VCaP (cell line): Measurements from ENCODE around the gene STPG2.
A peak's percentile ranks its signal among the peaks of the same experiment; 100 is the strongest.

Source experiments
- H3K27ac ChIP-seq: fragments of 450-650 bp; 2 replicates; pipeline ENCODE4 v1.5.1; 2017
- TF ChIP-seq, protein P1 (sequence below): fragments of 450-650 bp; conservative IDR thresholded peaks from 2 replicates; pipeline ENCODE4 v1.5.1; 2017; ENCODE audit warnings: mild to moderate bottlenecking, moderate library complexity

STPG2 gene

DNA sequence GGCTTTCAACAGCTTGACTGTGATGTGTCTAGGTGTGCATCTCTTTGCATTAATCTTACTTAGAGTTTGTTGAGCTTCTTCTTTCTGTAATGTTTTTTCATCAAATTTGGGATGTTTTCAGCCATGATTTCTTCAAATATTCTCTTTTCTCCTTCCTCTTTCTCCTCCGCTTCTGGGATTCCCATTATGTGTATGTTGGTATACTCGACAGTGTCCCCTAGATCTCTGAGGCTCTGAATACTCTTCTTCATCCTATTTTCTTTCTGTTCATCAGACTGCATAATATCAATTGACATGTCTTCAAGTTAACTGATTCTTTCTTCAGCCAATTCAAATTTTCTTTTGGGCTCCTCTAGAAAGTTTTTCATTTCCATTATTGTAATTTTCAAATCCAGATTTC is 25.9 kb downstream of the STPG2 start:
- H3K27ac ChIP-seq = no peak overlapping the region
- TF ChIP-seq, protein P1, sequence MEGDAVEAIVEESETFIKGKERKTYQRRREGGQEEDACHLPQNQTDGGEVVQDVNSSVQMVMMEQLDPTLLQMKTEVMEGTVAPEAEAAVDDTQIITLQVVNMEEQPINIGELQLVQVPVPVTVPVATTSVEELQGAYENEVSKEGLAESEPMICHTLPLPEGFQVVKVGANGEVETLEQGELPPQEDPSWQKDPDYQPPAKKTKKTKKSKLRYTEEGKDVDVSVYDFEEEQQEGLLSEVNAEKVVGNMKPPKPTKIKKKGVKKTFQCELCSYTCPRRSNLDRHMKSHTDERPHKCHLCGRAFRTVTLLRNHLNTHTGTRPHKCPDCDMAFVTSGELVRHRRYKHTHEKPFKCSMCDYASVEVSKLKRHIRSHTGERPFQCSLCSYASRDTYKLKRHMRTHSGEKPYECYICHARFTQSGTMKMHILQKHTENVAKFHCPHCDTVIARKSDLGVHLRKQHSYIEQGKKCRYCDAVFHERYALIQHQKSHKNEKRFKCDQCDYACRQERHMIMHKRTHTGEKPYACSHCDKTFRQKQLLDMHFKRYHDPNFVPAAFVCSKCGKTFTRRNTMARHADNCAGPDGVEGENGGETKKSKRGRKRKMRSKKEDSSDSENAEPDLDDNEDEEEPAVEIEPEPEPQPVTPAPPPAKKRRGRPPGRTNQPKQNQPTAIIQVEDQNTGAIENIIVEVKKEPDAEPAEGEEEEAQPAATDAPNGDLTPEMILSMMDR = no peak

DNA sequence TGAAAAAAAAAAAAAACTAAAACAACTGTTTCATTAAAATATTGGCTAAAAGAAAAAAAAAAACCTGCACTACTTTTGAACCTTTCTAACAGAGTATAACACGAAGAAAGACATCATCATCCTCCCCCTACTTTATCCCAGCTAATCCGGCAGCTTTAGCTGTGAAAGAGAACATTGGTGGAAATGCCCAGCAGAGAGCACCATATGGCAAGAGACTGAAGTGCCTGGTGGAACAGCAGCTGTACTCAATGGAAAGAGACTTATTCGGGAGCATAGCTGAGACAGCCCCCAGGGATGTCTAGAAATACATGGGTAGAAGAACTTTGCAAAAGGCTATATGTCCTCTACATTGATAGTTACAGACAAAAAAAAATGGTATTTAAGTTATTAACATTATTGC is 30.3 kb downstream of the STPG2 start:
- TF ChIP-seq, protein P1 = peak; percentile 77
- no peak overlapping the region for H3K27ac ChIP-seq

DNA sequence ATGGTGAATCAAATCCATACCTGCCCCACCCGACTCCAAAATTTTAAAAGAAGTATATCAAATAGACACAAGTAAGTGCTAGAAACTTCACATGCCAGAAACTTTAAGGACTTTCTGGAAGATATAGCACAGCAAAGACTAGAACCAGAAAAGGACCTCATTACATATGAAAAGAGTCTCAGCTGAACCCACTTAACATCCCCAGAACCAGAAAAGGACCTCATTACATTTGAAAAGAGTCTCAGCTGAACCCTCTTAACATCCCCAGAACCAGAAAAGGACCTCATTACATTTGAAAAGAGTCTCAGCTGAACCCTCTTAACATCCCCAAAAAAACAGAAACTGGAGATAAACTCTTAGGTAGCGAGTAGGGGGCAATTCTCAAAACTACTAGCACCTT is 32.3 kb downstream of the STPG2 start:
- H3K27ac ChIP-seq = no peak overlapping the region
- TF ChIP-seq, protein P1 = no peak

DNA sequence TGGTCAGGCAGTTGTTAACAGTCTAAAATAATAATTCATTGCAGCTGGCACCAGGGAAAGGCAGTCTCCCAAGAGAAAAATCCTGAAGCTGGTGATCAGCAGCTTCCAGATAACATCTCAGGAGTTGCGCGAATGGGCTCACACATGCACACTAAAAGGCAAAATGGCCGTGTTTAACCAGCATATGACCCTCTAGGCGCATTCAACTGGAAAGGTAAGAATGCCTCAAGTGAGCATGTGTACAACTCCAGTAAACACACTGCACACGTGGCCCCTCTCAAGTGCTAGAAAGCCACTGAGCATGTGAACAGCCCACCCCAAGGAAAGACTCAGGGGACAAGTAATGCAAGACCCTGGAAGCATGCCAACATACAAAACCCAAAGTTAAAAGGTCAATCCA is 33.1 kb downstream of the STPG2 start:
- TF ChIP-seq, protein P1 = no peak
- H3K27ac ChIP-seq = no peak overlapping the region

DNA sequence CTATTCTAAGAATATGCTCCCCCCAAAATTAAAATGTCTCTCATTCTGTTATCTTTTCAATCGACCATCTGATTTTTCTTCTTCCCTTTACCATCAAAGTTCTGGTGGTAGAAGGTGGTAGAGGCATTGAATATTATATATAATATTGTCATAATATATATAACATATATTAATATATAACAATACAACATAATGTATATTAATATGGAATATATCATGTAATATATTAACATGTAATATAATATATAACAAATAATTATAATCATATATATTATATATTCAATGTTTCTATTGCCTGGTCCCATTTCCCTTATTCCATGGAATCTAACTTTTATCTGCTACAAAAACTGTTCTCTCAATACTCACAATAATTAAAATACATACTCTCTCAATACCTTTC is 40.6 kb downstream of the STPG2 start:
- TF ChIP-seq, protein P1 = no peak
- H3K27ac ChIP-seq = no peak overlapping the region

DNA sequence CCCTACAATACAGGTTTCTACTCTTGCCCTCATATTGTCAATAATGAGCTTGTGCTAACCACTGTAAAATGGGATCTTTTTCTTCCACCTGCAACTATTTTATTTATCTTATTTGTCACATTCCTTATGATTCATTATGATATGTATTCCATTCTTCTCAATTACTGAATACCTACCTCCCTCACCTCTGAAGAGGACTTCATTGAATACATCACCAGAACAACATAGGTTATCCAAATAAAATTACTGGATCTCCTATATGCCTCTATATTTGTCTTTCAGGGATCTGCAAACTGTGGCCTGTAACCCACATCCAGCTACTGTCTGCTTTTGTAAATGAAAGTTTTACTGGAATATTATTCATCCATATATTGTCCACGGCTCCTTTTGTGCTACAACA is 41.3 kb downstream of the STPG2 start:
- TF ChIP-seq, protein P1 = no peak
- no peak overlapping the region for H3K27ac ChIP-seq

DNA sequence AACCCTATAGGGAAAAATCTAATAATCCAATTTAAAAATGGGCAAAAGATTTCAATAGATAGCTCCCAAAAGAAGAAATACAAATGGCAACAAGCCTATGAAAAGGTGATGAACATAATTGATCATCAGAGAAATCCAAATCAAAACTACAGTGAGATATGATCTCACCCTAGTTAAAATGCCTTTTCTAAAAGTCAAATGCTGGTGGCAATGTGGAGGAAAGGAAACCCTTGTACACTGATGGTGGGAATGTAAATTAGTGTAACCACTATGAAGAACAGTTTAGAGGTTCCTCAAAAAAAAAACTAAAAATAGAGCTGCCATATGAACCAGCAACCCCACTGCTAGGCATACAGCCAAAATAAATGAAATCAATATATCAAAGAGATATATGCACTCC is 44.5 kb downstream of the STPG2 start:
- TF ChIP-seq, protein P1 = no peak
- H3K27ac ChIP-seq = no peak overlapping the region

DNA sequence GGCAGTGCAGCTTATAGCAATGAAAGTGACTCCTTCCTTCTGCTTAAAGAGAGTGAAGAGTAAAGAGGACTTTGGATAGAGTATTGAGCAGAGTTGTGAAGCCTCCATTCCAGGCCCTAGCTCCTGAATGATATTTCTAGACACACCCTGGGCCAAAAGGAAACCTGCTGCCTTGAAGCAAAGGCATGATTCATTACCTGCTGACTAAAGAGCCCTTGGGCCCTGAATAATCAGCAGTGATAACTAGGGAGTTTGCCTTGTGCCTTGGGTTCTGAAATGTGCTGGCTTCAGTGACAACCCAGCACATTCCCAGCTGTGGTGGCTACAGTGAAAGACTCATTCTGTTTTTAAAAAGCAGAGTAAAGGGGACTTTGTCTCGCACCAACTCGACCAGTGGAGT is 49.2 kb downstream of the STPG2 start:
- TF ChIP-seq, protein P1 = no peak

More for the DNA sequence above, 49.2 kb downstream of the STPG2 start:
- H3K27ac ChIP-seq = no peak overlapping the region
